Activated CD4-positive, alpha-beta T cell treated with anti-CD3 and anti-CD28 coated beads for 1 hour (primary cell): ENCODE data around the gene PFDN2.
"Not testable (repeated sequence)": the region's sequence is repeated elsewhere in the genome, so short reads cannot be mapped to it uniquely, and the experiment has no call there.

ENCODE experiments used
- DNase-seq: peaks from one replicate; pipeline ENCODE4 v3.0.0-alpha.2; 2020

Gene PFDN2

GRCh38 chr1:161080441-161081405, 37.1 kb downstream of the PFDN2 start:
- no peak for DNase-seq

DNA sequence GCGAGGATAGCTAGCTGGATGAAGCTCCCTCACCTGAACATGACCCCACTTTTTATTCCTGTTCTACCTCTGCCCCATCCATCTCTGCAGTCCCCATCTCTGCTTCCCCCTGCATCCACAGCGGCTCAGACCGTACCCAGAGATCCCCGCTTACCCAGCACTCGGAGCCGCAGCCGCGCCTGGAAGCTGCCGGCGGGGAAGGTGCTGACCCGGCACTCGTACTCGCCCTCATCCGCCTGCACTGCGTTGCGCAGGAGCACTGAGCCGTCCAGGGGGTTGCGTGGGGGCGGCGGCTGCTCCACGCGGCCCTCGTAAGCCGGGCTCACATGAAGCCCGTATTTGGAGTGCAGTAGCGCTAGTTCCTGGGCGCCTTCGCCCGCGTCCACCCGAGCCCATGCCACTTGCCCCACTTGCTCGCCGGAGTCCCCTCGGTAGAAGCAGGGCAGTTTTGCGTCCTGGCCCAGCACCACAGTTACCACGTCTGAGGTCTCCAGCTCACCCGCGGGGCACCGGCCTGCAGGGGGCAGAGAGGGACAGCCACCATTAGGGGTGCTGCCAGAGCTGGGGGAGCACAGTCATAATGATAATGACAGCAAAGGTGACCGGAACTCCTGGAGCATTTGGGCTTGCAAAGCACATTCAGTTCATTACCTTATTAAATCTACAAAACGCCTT, 38.3 kb downstream of the PFDN2 start:
- no peak for DNase-seq

DNA sequence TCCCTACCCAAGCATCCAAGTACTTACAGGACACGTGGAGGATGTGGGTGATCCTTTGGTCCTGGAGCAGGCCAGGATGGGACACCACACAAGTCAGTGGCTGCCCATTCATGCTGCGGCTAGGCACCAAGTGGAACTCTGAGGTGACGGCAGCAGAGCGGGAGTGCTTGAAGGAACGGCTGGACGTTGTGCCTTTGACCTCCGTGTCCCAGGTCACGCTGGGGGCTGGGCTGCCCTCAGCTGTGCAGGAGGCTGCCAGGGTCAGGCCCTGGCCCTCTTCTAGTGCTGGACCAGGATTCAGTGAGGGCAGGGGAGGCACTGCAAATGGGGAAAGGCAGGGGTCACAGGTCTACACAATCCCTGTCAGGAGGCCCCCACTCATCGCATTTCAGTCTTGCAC, 40.4 kb downstream of the PFDN2 start:
- DNase-seq = no peak

- no peak for DNase-seq
Measured at GRCh38 chr1:161076410-161076809, 41.4 kb downstream of the PFDN2 start.

GRCh38 chr1:161074676-161075368, 43.0 kb downstream of the PFDN2 start:
- no peak for DNase-seq

- DNase-seq = no peak
Measured at GRCh38 chr1:161073474-161074121, 44.2 kb downstream of the PFDN2 start.

GRCh38 chr1:161072751-161073449, 44.9 kb downstream of the PFDN2 start:
- no peak for DNase-seq

DNA sequence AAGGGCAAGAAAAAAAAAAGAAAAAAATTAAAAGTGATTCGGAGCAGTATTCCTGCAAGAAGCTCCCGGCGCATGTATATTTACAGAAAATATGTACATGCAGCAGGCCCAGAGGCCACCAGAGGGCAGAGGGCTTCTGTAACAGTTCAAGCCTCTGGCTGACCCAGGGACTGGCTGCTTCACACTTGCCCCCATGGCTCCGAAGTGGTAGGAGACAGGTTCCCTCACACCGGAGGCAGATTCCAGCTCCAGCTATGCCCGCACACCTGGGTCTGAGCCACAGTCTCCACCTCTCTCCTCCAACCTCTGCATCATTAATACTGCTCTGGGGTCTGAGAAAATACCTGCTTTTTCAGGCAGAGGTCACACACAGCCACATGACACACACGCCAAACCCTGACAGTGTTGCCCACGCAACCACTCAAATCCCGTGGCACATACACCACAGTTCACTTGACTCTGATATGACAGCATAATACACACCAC, 45.9 kb downstream of the PFDN2 start:
- DNase-seq = peak; percentile 26

GRCh38 chr1:161070761-161071160, 47.1 kb downstream of the PFDN2 start:
- DNase-seq = no peak

DNA sequence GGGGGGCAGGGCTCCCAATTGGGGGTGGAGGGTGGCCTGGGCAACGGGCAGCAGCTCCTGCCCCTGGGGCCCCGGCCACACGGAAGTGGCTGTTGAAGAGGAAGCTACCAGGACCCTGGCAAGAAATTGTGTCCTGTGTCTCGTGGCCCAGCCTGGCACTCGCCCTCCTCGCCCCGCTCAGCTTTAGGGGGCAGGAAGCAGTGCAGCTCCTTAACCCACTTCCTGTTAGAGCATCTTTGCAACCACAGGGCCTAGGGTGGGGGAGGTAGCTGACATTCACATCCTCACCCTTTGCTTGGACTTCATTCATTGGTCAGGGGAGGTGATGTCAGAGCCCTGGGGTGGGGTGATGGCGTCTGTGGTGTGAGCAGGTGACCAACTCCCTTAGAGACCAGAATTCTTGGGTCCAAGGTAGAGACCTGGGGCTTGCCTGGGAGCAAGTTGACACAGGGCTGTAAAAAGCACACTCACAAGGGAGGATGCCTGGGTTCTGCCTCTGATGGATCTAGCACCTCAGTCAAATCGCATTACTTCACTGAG, 48.0 kb downstream of the PFDN2 start, which contains the start of gene ARHGAP30:
TSS of gene ARHGAP30 (minus strand) at position 161 of the 540 bp plus-strand sequence. CDS start 267 bp downstream, outside the sequence.
- peak; percentile 70 for DNase-seq

GRCh38 chr1:161069241-161069640, 48.6 kb downstream of the PFDN2 start:
- no peak for DNase-seq

- DNase-seq = peak; percentile 67
Measured at GRCh38 chr1:161068306-161069234, 49.3 kb downstream of the PFDN2 start.

DNA sequence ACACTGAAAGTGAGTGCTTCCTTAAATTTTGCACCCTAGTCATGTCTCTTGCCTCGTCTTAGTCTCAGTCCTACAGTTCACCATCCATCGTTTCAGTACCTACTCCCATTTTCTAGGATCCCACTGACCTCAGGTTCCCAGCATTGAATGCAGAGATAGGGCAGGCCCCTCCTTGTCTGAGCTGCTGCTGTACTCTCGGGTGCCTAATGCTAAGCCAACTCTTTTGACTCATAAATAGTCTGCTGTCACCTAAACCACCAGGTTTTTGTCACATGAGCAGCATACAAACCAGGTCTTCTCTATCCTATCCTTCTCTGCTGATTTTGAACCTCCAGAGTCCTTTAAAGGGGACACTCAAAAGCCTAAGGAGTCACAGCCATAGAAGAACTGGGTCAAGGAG, 51.1 kb downstream of the PFDN2 start:
- DNase-seq = no peak

DNA sequence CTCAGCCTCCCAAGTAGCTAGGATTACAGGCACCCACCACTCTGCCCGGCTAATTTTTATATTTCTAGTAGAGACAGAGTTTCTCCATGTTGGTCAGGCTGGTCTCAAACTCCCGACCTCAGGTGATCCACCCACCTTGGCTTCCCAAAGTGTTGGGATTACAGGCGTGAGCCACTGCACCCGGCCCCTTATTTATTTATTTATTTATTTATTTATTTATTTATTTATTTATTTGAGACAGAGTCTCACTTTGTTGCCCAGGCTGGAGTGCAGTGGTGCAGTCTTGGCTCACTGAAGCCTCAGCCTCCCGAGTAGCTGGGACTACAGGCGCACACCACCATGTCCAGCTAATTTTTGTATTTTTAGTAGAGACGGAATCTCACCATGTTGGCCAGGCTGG, 52.2 kb downstream of the PFDN2 start:
- DNase-seq = not testable (repeated sequence)

- DNase-seq = not testable (repeated sequence)
Measured at GRCh38 chr1:161063936-161064335, 53.9 kb downstream of the PFDN2 start.

DNA sequence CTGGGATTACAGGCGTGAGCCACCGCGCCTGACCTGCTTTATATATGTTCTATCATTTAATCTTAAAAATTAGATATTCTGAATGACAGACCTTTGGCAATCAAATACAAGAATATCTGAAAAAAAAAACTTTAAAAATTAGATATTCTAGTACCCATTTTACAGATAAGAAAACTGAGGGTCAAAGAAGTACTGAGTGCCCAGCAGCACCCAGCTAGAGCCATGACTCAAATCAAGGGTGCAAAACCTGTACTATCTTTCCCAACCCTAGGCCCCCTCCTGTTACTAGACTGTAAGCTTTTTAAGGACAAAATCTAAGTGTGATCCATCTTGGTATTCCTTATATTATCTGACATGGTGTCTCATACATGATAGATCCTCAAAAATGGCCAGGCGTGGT, 56.4 kb downstream of the PFDN2 start:
- no peak for DNase-seq

GRCh38 chr1:161059293-161059692, 58.5 kb downstream of the PFDN2 start:
- no peak for DNase-seq

- DNase-seq = no peak
Measured at GRCh38 chr1:161054805-161055204, 63.0 kb downstream of the PFDN2 start.

- no peak for DNase-seq
Measured at GRCh38 chr1:161054232-161054631, 63.6 kb downstream of the PFDN2 start.

GRCh38 chr1:161052899-161053298, 64.9 kb downstream of the PFDN2 start:
- DNase-seq = no peak

GRCh38 chr1:161051219-161051618, 66.6 kb downstream of the PFDN2 start:
- no peak for DNase-seq
